GM19468 (cell line): ENCODE data around the gene BICDL2.
"Not testable (repeated sequence)": the region's sequence is repeated elsewhere in the genome, so short reads cannot be mapped to it uniquely, and the experiment has no call there.

Experiments
- ATAC-seq: cut with Tn5 transposase; IDR thresholded peaks from one replicate; pipeline ENCODE4 v1.9.1; 2021; ENCODE audit warnings: mild to moderate bottlenecking, moderate library complexity, moderate number of reproducible peaks; ENCODE audit not compliant: unreplicated experiment; ENCODE audit errors: extremely low read depth

Gene BICDL2, protein sequence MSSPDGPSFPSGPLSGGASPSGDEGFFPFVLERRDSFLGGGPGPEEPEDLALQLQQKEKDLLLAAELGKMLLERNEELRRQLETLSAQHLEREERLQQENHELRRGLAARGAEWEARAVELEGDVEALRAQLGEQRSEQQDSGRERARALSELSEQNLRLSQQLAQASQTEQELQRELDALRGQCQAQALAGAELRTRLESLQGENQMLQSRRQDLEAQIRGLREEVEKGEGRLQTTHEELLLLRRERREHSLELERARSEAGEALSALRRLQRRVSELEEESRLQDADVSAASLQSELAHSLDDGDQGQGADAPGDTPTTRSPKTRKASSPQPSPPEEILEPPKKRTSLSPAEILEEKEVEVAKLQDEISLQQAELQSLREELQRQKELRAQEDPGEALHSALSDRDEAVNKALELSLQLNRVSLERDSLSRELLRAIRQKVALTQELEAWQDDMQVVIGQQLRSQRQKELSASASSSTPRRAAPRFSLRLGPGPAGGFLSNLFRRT

DNA sequence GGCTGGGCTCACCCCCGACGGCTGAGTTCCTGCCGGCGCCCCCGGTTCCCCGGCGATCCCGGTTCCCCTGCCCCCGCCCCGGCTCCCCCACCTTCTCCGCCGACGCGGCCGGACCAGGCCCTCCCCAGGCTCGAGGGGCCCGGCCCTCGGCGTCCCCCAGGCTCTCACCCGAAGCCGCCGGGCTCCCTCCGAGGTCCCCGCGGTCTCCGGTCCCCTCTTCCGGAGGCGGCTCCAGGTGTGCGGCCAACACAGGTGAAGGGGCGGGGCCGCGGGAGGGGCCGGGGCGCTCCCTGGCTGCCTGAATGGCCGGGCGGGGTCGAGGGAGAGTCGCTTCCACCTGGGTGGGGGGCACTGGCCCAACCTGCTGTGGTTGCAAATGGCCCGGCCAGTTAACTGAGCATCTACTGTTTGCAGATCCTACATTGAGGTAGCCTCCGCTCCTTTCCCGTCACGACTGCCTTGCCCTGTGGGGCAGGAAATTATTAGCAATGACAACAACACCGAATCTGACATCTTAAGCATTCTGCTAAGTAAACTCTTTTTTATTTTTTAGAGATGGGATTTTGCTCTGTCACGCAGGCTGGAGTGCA, at the start of gene BICDL2:
Gene BICDL2 (minus strand): TSS at position 219 of the 590 bp plus-strand sequence. CDS start 1,448 bp downstream, outside the sequence.
- ATAC-seq = no peak

DNA sequence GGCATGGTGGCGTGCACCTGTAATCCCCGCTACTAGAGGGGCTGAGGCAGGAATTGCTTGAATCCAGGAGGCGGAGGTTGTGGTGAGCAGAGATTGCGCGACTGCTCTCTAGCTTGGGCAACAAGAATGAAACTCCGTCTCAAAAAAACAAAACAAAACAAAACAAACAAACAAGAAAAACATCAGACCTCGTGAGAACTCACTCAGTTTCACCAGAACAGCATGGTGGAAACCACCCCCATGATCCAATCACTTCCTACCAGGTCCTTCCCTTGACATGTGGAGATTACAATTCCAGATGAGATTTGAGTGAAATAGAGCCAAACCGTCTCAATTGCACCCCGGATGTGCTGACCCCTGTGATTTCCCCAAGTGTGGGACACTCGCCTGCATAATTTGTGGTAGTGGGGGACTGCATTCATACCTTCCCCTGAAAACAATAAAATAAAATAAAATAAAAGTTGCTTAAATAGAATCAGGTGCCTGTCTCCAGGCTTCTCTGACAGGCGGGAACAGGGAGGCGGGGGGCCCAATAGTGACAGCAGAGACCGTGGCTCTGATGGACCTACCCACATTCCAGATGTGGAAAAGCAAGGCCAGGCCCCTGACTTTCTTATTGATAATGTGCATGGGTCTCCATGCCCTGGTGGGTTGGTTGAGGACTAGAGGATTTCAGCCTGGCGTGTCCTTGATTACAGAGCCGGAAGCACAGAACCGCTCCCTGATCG, 49.3 kb upstream of the BICDL2 start:
- no peak for ATAC-seq

DNA sequence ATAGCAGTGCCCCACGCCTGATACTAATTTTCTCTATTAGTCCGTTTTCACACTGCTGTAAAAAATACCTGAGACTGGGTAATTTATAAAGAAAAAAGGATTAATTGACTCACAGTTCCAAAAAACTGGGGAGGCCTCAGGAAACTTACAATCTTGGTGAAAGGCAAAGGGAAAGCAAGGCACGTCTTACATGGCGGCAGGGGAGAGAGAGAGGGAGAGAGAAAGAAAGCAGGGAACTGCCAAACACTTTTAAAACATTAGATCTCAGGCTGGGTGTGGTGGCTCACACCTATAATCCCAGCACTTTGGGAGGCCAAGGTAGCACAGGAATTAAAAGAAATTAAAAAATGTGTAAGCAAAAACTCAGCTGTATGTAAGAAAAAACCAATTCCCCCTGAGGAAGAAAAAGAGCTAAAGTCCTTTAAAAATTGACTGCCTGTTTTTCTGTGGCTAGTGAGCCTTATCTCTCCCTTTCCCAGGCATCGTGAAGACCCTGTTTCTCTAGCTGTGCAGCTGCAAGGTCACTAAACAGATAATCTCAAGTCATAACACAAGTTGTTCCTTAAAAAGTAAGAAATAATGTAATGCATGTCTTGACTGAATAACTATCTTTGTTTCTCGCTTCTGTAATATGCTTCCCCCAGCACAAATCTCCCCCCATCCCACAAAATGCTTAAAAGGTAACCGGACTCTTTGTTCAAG, 48.4 kb upstream of the BICDL2 start:
- no peak for ATAC-seq

DNA sequence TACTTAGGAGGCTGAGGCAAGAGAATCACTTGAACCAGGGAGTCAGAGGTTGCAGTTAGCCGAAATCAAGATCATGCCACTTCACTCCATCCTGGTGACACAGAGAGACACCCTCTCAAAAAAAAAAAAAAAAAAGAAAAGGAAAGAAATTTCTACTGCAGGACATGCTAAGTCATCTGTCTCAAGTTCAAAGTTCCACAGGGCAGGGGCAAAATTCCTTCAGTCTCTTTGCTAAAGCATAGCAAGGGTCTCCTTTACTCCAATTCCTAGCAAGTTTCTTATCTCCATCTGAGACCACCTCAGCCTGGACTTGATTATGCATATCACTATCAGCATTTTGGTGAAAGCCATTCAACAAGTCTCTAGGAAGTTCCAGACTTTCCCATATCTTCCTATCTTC, 47.7 kb upstream of the BICDL2 start:
- ATAC-seq = no peak

DNA sequence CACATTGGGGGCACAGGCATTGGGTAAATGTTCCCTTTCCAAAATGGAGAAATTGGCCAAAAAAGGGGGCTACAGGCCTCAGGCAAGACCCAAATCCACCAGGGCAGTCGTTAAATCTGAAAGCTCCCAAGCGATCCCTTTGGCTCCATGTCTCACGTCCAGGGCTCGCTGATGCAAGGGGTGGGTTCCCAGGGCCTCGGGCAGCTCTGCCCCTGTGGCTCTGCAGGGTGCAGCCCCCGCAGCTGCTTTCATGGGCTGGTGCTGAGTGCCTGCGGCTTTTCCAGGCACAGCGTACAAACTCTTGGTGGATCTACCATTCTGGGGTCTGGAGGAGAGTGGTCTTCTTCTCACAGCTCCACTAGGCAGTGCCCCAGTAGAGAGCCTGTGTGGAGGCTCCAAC, 46.7 kb upstream of the BICDL2 start:
- not testable (repeated sequence) for ATAC-seq

DNA sequence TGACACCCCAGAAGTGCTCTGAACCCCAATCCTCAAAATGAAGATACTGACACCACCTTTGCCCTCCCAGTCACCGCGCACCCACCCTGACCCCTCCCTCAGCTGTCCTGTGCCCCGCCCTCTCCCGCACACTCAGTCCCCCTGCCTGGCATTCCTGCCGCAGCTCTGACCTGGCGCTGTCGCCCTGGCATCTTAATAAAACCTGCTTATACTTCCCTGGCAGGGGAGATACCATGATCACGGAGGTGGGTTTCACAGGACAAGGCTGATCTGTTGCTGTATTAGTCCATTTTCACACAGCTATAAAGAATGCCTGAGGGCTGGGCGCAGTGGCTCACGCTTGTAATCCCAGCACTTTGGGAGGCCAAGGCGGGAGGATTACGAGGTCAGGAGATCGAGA, 45.2 kb upstream of the BICDL2 start:
- not testable (repeated sequence) for ATAC-seq

DNA sequence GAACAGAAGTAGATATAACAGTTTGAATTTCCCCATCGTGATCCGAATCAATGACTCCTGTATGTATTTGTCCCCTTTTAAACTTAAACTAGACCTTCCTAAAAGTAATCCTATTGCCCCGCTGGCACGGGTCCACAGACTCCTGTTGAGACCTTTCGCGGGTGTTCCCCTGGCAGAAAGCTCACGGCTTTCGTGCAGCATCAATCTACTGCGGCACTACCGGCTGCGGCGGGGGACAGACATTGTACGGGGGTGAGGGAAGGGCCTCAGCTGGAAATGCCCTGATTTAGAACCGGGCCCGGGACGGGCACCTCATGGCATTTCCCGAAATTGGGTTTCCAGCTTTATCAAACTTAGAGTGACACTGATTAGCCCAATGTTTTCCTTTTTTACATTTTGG, 43.3 kb upstream of the BICDL2 start:
- ATAC-seq = no peak

DNA sequence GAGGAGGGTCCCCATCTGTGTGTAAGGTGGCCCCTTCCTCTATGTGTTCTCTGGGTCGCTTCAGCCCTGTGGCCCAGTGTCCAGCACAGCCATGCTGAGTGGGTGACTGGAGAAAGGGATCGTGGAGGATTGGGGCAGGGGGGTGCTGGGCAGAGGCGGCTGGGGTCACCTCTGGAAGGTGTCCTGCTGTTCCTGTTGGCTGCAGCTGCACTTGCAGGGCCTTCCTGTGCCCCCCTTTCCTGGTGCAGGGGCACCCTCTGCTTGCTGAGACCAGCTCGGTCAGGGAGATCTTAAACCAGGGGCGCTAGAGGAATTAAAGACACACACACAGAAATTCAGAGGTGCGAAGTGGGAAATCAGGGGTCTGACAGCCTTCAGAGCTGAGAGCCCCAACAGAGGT, 39.8 kb upstream of the BICDL2 start:
- ATAC-seq = no peak

DNA sequence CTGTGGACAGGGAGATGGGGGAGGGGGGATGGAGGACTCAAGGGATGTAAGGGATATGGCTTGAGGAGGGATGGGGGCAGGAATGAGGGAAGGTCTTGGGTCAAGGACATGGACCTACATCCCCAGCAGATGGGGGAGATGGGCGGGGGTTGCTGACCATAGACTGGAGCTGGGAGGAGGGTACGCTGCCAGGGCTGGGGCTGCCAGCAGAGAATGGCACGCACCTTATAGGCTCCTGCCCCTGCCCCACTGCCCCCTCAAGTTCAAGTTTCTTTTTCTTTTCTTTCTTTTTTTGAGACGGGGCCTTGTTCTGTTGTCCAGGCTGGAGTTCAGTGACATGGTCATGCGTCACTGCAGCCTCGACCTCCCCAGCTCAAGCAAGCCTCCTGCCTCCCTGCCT, 39.2 kb upstream of the BICDL2 start:
- ATAC-seq = not testable (repeated sequence)

DNA sequence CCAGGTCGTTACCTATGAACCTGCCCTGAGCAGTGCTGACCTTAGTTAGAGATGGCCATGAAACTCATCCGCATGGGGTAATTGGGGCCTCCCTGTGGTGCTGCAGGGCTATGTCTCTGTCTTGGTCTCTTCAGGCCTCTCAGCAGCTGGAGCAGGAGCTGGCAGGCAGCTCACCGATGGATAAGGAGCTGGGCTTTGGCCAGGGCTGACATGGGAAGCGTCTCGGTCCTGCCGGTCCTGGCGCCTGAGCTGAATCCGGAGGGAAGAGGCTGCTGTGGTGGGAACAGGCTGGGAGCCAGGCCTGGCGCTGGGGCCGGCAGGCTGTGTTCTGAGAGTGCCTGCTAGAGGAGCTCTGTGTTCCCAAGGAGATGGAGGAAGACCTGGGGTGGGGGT, 38.8 kb upstream of the BICDL2 start:
- no peak for ATAC-seq

DNA sequence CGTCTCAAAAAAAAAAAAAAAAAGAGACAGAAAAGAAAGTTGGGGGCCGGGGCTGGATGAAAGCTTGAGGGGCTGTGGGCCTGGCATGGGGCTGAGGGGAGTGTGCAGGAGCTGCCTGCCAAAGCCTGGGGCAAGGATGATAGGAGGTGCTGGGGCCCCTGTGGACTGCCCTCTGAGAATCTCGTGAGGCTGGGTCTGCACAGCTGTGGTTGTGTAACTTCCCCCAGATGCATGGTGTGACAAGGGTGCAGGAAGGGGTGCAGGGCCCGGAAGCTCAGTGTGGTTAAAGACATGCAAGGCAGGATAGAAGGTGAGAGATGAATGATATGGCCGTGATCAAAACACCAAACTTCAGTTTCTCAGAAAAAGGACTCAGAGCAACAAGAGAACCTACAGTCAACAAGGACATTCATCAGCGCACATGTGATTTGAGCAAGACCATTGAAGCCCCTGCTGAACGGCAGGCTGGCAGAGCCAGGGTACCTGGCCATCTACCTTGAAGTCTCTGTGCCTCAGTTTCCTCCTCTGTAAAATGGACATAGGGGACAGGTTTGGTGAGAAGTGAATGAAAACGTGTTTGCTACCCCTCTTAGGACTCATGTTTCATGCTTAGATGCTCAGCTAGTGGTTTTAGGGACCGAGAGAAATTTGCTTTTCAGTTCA, 38.2 kb upstream of the BICDL2 start:
- peak; percentile 42 for ATAC-seq

DNA sequence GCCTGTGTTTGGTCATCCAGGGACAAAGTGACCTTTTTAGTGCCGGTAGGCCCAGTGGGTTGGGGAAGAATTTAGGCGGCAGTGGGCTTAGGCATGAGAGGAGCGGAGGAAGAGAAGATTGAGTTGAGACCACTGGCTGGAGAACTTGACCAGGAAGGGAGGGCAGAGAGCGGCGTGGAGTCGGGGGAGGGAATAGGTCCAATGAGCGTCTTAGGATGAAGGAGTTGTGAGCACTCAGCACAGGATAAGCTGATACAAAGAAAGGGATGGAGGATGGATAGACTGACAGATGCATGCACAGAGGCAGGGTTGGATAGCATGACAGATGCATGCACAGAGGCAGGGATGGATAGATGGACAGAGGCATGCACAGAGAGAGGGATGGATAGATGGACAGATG, 36.7 kb upstream of the BICDL2 start:
- no peak for ATAC-seq

DNA sequence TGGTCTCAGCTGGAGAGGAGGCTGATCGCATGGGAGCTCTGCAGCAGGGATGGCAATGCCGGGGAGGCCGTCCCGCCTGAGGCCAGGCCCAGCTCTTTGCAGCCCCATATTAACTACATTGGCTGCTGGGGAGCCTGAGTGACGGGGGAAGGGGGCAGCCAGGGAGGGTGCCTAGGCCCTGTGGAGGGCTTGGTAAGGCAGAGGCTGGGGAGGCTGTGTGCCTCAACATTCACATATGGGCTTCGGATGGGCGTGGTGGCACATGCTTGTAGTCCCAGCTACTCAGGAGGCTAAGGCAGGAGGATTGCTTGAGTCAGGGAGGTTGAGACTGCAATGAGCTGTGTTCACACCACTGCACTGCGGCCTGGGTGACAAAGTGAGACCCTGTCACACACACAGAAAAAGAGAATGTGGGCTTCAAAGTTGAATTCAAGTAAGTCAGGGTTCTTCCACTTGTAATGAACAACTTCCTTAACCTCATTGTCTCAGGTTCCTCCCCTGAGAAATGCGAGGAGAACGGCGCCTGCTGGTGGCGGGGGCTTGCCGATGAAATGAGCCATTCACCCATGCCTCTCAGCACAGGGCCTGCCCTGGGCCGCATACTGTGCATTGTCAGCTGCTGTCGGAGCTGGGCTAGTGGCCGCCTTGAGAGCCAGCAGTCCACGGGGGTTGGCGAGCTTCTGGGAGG, 36.0 kb upstream of the BICDL2 start:
- ATAC-seq = not testable (repeated sequence)

DNA sequence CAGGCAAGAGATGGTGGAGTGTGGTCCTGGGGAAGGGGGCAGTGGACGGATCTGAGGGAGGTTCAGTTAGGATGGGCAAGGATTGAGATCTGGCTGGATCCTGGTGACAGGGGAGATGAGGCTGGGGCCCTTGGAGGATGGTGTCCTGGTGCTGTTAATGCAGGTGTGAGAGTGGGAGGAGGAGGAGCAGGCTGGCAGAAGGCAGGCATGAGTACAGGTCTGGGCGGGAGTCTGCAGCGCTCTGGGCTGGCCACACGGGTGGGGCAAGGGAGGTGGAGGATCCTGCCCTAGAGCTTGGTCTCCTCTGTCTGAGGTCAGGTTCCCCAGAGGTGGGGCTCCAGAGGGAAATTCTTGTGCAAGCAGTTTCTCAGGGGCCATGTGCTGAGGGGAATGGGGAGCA, 35.4 kb upstream of the BICDL2 start:
- not testable (repeated sequence) for ATAC-seq

DNA sequence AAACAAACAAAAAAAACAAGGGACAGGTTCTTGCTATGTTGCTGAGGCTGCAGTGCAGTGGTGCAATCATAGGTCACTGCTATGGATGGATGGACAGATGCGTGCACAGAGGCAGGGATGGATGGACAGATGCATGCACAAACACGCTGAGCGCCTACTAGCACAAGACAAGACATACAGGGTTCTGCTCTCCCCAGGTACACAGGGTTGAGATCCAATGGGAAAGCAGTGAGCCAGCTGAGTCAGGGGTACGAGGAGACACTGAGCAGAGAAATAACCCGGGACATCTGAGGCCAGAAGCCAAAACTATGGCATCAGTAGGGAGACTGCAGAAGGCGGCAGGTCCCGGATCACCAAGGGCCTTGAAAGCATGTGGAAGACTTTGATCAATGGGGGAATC, 34.9 kb upstream of the BICDL2 start:
- no peak for ATAC-seq

DNA sequence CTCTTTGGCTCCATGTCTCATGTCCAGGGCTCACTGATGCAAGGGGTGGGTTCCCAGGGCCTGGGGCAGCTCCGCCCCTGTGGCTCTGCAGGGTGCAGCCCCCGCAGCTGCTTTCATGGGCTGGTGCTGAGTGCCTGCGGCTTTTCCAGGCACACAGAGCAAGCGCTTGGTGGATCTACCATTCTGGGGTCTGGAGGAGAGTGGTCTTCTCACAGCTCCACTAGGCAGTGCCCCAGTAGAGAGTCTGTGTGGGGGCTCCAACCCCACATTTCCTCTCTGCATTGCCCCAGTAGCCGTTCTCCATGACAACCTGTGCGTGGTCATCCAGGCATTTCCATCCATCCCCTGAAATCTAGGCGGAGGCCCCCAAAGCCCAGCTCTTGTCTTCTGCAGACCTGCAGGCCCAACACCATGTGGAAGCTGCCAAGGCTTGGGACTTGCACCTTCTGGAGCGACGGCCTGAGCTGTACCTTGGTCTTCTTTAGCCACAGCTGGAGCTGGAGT, 33.9 kb upstream of the BICDL2 start:
- no peak for ATAC-seq

DNA sequence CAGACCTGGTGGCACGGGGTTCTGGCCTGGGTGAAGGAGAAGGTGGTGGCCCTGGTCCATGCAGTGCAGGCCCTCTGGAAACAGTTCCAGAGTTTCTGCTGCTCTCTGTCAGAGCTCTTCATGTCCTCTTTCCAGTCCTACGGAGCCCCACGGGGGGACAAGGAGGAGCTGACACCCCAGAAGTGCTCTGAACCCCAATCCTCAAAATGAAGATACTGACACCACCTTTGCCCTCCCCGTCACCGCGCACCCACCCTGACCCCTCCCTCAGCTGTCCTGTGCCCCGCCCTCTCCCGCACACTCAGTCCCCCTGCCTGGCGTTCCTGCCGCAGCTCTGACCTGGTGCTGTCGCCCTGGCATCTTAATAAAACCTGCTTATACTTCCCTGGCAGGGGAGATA, 32.4 kb upstream of the BICDL2 start:
- ATAC-seq = not testable (repeated sequence)

DNA sequence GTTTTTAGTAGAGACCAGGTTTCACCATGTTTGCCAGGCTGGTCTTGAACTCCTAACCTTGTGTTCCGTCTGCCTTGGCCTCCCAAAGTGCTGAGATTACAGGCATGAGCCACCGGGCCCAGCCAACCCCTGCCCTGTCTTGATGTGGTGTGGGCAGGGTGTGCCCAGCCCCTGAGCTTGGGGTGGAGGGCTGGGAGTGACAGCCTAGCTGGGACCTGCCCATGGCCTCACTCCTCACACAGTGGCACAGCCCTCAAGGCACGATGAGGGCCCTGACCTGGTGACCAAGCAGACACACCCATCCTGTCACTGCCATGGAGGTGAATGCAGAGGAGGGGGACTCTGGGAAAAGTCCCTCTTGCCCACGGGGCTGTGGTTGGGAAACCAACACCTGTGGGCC, 31.7 kb upstream of the BICDL2 start:
- no peak for ATAC-seq

DNA sequence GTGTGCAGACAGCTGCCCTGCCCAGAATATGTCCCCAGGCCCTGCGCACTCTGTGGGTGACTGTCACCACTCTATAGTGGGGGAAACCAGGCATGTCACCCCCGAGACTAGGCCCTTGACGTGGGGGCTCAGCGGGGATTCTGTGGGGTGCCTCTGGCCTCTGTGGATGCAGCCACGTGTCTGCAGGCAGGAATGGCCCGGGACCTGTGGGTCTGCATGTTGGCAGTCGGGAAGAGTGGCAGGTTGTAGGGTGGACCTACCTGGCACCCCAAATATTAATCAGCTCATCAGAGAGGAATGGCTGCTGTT, 29.6 kb upstream of the BICDL2 start:
- no peak for ATAC-seq
